Ectodermal cell (in vitro differentiated cells): Measurements from ENCODE around the gene PDXDC1.
"Not testable (repeated sequence)": the region's sequence is repeated elsewhere in the genome, so short reads cannot be mapped to it uniquely, and the experiment has no call there.

ENCODE experiments used
- H3K27ac ChIP-seq: 2 replicates; pipeline ENCODE4 v1.7.0; 2013; ENCODE audit warnings: mild to moderate bottlenecking, low read depth, low read length; ENCODE audit not compliant: insufficient read depth, poor library complexity, severe bottlenecking
- H3K27me3 ChIP-seq: 2 replicates; pipeline ENCODE4 v1.7.0; 2013; ENCODE audit warnings: mild to moderate bottlenecking, low read length; ENCODE audit not compliant: insufficient read depth, control insufficient read depth, poor library complexity, severe bottlenecking
- H3K36me3 ChIP-seq: one replicate; pipeline ENCODE4 v1.7.0; 2013; ENCODE audit warnings: low read length; ENCODE audit not compliant: control insufficient read depth, insufficient read depth
- H3K4me1 ChIP-seq: one replicate; pipeline ENCODE4 v1.7.0; 2013; ENCODE audit warnings: low read length; ENCODE audit not compliant: control insufficient read depth, insufficient read depth
- H3K4me3 ChIP-seq: 2 replicates; pipeline ENCODE4 v1.7.0; 2013; ENCODE audit warnings: low read depth, low read length, control low read depth; ENCODE audit not compliant: insufficient read depth
- H3K9me3 ChIP-seq: 2 replicates; pipeline ENCODE4 v1.7.0; 2013; ENCODE audit warnings: mild to moderate bottlenecking, low read length, moderate library complexity; ENCODE audit not compliant: control insufficient read depth
- WGBS, 2 experiments: methylation state at CpG; one replicate each; pipeline ENCODE4 v1.1.7; 2013; ENCODE audit warnings: missing lambda C conversion rate in 2 of 2; 5-methylcytosine and 5-hydroxymethylcytosine counted together

PDXDC1 gene

DNA sequence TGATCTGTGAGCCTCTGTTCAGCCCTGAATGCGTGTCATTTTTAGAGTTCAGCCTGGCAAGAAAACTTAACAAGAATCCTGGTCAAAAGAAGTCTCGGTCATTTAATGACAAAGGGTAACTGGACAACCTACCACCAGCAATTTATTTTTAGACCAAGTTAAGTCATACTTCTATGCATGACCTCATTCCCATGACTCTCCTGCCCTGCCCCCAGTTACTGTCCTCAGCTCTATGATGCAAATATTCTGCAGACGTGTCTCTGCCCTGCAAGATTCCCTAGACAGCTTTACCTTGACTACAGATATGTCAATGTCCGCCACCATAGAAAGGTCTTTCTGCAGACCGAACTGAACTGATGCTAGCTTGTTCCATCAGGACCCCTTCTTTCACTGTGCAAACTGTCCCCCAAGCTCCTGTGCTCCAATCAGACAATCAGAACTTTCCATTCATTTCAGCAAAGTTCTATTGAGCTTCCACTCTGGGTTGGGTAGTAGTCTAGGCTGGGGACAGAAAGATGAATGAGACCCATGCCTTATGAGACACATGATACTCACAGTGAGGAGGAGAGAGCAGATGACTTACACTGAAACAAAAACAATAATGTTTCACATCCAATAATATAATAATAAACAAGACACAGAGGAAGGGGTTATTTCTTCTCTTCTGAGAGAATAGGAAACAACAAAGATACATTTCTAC is 194.3 kb downstream of the PDXDC1 start:
- H3K27ac ChIP-seq, H3K36me3 ChIP-seq: not testable (repeated sequence)
- WGBS, 2 experiments, result 84 to 87% methylated on average over 3 to 4 of the region's 5 CpGs

DNA sequence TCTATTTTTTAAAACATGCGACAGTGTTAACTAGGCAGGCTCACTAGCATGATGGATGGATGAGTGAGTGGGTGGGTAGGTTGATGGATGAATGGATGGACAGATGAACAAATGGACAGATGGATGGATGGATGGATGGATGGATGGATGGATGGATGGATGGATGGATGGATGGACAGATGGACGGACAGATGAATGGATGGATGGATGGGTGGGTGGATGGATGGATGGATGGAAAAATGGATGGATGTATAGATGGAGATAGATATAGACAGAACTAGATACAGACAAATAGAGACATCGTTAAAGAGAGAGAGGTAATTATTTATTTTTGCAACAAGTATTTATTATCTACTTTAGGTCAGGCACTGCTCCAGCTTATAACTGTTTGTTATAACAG is 205.1 kb downstream of the PDXDC1 start:
- H3K4me3 ChIP-seq, H3K27ac ChIP-seq, H3K27me3 ChIP-seq, H3K9me3 ChIP-seq, H3K4me1 ChIP-seq, H3K36me3 ChIP-seq: not testable (repeated sequence)
- WGBS, 2 experiments, result 92 to 93% methylated on average over 1 to 2 of the region's 3 CpGs

More for the DNA sequence above, 194.3 kb downstream of the PDXDC1 start:
- not testable (repeated sequence) for H3K9me3 ChIP-seq, H3K4me1 ChIP-seq, H3K4me3 ChIP-seq, H3K27me3 ChIP-seq

DNA sequence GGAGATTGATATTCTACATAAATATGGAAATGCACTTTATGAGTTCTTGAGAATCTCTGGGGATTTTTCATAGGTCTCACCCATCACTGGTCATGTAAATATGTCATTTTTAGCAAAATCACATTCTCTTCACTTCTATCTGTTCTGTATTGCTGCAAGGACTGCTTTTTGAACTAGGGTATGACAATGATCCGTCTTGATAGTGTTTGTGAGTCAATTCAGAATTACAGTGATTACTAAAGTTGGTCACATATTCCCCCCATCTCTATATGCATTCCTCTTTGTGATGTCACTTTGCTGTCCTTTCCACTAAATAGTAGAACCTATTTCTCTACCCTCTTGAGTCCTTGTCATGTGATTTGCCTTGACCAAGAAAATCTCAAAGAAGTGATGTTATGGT is 206.1 kb downstream of the PDXDC1 start:
- not testable (repeated sequence) for H3K27me3 ChIP-seq, H3K4me1 ChIP-seq, H3K27ac ChIP-seq, H3K9me3 ChIP-seq, H3K4me3 ChIP-seq, H3K36me3 ChIP-seq
- no CpG with 5 or more reads among the region's 1 CpG for WGBS, 2 experiments

DNA sequence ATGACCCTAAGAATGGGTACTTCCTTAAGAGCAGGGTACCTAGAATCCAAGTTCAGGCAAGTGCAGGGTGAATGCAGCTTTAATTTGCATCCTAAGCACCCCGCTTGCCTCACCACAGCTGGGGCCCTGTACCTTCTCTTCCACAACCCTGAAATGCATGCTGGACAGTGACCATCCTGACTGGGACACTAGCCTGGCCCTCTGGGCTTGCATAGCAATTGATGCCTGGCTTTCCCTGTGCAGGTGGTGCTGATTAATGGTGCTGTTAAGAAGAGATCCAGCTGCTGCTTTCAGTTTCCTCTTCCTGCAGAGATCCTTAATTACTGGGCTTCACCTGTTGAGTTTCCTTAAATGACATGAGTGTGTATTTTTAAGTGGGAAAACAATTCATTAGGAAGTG is 209.2 kb downstream of the PDXDC1 start:
- not testable (repeated sequence) for H3K36me3 ChIP-seq, H3K27ac ChIP-seq, H3K4me1 ChIP-seq, H3K9me3 ChIP-seq, H3K27me3 ChIP-seq, H3K4me3 ChIP-seq
- 61 to 92% methylated on average over 1 of the region's 1 CpG for WGBS, 2 experiments
